Small intestine (tissue), 7 donors: ENCODE data around the gene KSR2. TPM values are rescaled to one million over a fixed set of nuclear protein-coding genes. Genes with fewer than 3 reads are reported as not detected.

Source experiments
- DNase-seq, 2 donors: peaks; one replicate each; pipeline versions ENCODE4 v3.0.0 to v3.0.0-alpha.2; 2013
- FAIRE-seq: peaks from 2 replicates; lab custom pipeline; 2012; peaks lifted over from hg19 to GRCh38; lab: Jason Lieb, UNC
- H3K27ac ChIP-seq, 3 donors: one replicate each; pipeline ENCODE4 v1.5.1; 2013; ENCODE audit warnings: low read length in 2 of 3, mild to moderate bottlenecking in 2 of 3, control low read depth in 1 of 3, inconsistent platforms in 1 of 3, low read depth in 1 of 3, moderate library complexity in 1 of 3
- H3K27me3 ChIP-seq, 3 donors: one replicate each; pipeline ENCODE4 v1.6.1; 2013; ENCODE audit warnings: low read length in 3 of 3, inconsistent platforms in 1 of 3; ENCODE audit not compliant: control insufficient read depth in 3 of 3, insufficient read depth in 3 of 3
- H3K36me3 ChIP-seq, 3 donors: one replicate each; pipeline ENCODE4 v1.6.1; 2013; ENCODE audit warnings: low read length in 3 of 3, inconsistent platforms in 1 of 3, low read depth in 1 of 3, mild to moderate bottlenecking in 1 of 3, moderate library complexity in 1 of 3; ENCODE audit not compliant: control insufficient read depth in 3 of 3, insufficient read depth in 2 of 3
- H3K4me1 ChIP-seq, 3 donors: one replicate each; pipeline ENCODE4 v1.6.1; 2013; ENCODE audit warnings: low read length in 2 of 3, inconsistent platforms in 1 of 3, low read depth in 1 of 3, mild to moderate bottlenecking in 1 of 3, moderate library complexity in 1 of 3; ENCODE audit not compliant: control insufficient read depth in 3 of 3, insufficient read depth in 2 of 3
- H3K4me3 ChIP-seq, 3 donors: one replicate each; pipeline ENCODE4 v1.5.1; 2013; ENCODE audit warnings: low read length in 3 of 3, control low read depth in 1 of 3, inconsistent platforms in 1 of 3, low read depth in 1 of 3, mild to moderate bottlenecking in 1 of 3, moderate library complexity in 1 of 3
- H3K9me3 ChIP-seq, 2 donors: one replicate each; pipeline ENCODE4 v1.6.1; 2013; ENCODE audit warnings: low read depth in 1 of 2, low read length in 1 of 2; ENCODE audit not compliant: control insufficient read depth in 2 of 2, insufficient read depth in 1 of 2
- WGBS, 3 donors: extraction: QIAGEN DNeasy Blood & Tissue Kit; methylation state at CpG; one replicate each; pipeline ENCODE4 v1.1.7; 2013; 5-methylcytosine and 5-hydroxymethylcytosine counted together
- polyA plus RNA-seq, 4 donors: library from polyadenylated mRNA; stranded (reverse) in 3 of 4; unstranded in 1 of 4; fragments of 200-250 nt in 3 of 4; fragments of 120-200 nt in 1 of 4; gene quantifications; one replicate each; pipeline versions ENCODE4 v1.2.1 to v1.2.3, GENCODE V29; 2013
- donor health status: healthy with polysubstance abuse.
- donor health status: control.
- donor health status: control.
- donor health status: Bipolar disorder and iron deficiency.
- donor health status: healthy.

Gene KSR2
- polyA plus RNA-seq, 4 donors, result 0.16 to 0.33 TPM; not detected in 2

- DNase-seq (no peak), FAIRE-seq (no peak)
- 37 to 42% (median 38%) methylated on average over 5 of the region's 5 CpGs for WGBS, 3 donors
Observed at GRCh38 chr12:117514016-117514415, 454.8 kb downstream of the KSR2 start.

DNA sequence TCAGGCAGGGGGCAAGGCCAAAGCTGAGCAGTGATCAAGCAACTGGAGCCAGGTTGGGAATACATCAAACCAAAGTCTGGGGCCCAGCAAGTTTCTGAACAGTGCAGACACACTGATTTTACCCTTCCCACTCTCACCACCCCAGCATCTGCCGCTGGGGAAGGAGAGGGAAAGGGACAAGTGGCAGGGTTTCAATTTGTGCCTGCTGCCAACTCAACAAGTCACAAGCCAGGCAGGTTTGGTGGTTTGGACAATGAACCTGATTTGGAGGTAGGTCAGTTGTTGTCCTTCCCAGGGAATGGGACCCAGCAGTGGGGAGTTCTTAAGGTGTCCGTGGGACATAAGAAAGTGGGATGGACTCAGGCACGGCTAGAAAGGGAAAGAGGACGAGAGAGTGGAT, 455.4 kb downstream of the KSR2 start:
- 56 to 74% (median 64%) methylated on average over 4 of the region's 4 CpGs for WGBS, 3 donors
- H3K36me3 ChIP-seq, result no peaks in the 10 kb centered on the region
- H3K9me3 ChIP-seq, result no peaks in the 10 kb centered on the region
- H3K27ac ChIP-seq, result no peak overlapping the region
- no peaks in the 10 kb centered on the region for H3K4me1 ChIP-seq
- DNase-seq (no peak), FAIRE-seq (no peak)
- H3K27me3 ChIP-seq, result peaks cover 0 to 4% (median 0%) of the 10 kb centered on the region in 3 donors
- no peak overlapping the region for H3K4me3 ChIP-seq

More at GRCh38 chr12:117514016-117514415, 454.8 kb downstream of the KSR2 start:
- Histone ChIP-seq H3K4me3 (no peak overlapping the region), H3K36me3 (no peaks in the 10 kb centered on the region), H3K27me3 (peaks cover 0 to 4% (median 0%) of the 10 kb centered on the region in 3 donors), H3K27ac (no peak overlapping the region), H3K9me3 (no peaks in the 10 kb centered on the region), H3K4me1 (no peaks in the 10 kb centered on the region)

- Histone ChIP-seq H3K36me3 (no peaks in the 10 kb centered on the region), H3K27me3 (no peaks in the 10 kb centered on the region), H3K9me3 (no peaks in the 10 kb centered on the region), H3K4me1 (no peaks in the 10 kb centered on the region), H3K27ac (no peak overlapping the region), H3K4me3 (no peak overlapping the region)
- no peak for FAIRE-seq
- DNase-seq, result no peak
Observed at GRCh38 chr12:117508468-117508867, 460.3 kb downstream of the KSR2 start.

GRCh38 chr12:117507548-117507947, 461.2 kb downstream of the KSR2 start:
- Histone ChIP-seq H3K4me3 (no peak overlapping the region), H3K4me1 (no peaks in the 10 kb centered on the region), H3K27me3 (no peaks in the 10 kb centered on the region), H3K27ac (no peak overlapping the region), H3K36me3 (no peaks in the 10 kb centered on the region), H3K9me3 (no peaks in the 10 kb centered on the region)
- FAIRE-seq (no peak), DNase-seq (peak in 1 of 2 donors; percentile 8)
- WGBS, 3 donors, result 19 to 45% (median 24%) methylated on average over 3 of the region's 3 CpGs

DNA sequence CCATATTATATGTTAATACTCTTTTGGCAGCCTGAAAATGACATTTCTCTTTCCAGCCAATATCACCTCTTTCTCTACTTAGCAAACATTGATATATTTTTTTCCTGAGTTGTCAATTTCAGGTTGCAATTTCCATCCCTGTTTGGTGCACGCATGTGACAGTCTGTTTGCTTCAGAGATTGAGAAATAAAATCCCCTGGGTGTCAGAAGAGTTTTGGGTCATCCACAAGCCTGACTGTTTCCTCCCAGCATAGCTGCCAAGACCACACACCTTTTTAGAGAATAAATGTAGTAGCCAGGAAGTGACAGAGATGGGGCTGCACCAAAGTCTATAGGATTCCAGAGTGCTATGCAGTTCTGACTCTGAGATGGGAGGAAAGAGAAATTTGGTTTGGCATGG, 462.5 kb downstream of the KSR2 start:
- DNase-seq (no peak), FAIRE-seq (no peak)
- WGBS, 3 donors, result 68 to 83% (median 76%) methylated on average over 1 of the region's 1 CpG
- Histone ChIP-seq H3K9me3 (no peaks in the 10 kb centered on the region), H3K36me3 (no peaks in the 10 kb centered on the region), H3K4me3 (no peak overlapping the region), H3K27me3 (no peaks in the 10 kb centered on the region), H3K27ac (no peak overlapping the region), H3K4me1 (no peaks in the 10 kb centered on the region)

- Histone ChIP-seq H3K36me3 (no peaks in the 10 kb centered on the region), H3K27me3 (peaks cover 0 to 3% (median 0%) of the 10 kb centered on the region in 3 donors), H3K9me3 (no peaks in the 10 kb centered on the region), H3K4me1 (no peaks in the 10 kb centered on the region), H3K27ac (no peak overlapping the region), H3K4me3 (no peak overlapping the region)
- FAIRE-seq (no peak), DNase-seq (no peak)
- WGBS, 3 donors, result 48 to 55% (median 53%) methylated on average over 2 of the region's 2 CpGs
Observed at GRCh38 chr12:117502633-117503032, 466.2 kb downstream of the KSR2 start.

DNA sequence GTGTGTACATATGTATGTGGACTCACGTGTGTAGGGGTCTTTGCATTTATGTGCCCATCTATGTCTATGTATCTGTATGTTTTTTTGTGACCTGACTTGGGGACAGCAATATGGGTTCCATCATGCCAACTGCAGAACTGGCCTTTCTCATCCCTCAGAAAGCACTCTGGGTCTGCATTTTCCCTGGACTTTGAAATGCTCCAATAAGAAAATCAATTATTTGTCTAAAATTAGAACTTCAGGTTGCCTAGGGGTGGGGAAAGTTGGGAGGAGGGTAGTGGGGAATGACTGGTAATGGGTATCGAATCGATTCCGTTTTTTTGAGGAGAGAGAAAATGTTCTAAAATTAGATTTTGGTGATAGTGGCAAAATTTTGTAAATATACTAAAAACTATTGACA, 466.6 kb downstream of the KSR2 start:
- no peak for FAIRE-seq

GRCh38 chr12:117501076-117501869, 467.5 kb downstream of the KSR2 start:
- Histone ChIP-seq H3K36me3 (no peaks in the 10 kb centered on the region), H3K4me1 (no peaks in the 10 kb centered on the region), H3K27me3 (peaks cover 0 to 3% (median 0%) of the 10 kb centered on the region in 3 donors), H3K9me3 (no peaks in the 10 kb centered on the region), H3K27ac (no peak overlapping the region), H3K4me3 (no peak overlapping the region)
- DNase-seq (peak in 1 of 2 donors; percentile 54), FAIRE-seq (no peak)
- 31 to 54% (median 33%) methylated on average over 7 of the region's 7 CpGs for WGBS, 3 donors

More for the DNA sequence above, 466.6 kb downstream of the KSR2 start:
- Histone ChIP-seq H3K27me3 (peaks cover 0 to 3% (median 0%) of the 10 kb centered on the region in 3 donors), H3K4me1 (no peaks in the 10 kb centered on the region), H3K27ac (no peak overlapping the region), H3K4me3 (no peak overlapping the region), H3K36me3 (no peaks in the 10 kb centered on the region), H3K9me3 (no peaks in the 10 kb centered on the region)
- WGBS, 3 donors, result 86 to 92% (median 90%) methylated on average over 4 of the region's 4 CpGs
- DNase-seq, result no peak
